WTC11 (cell line): Measurements from ENCODE around the gene SYDE2.
"Not testable (repeated sequence)": the region's sequence is repeated elsewhere in the genome, so short reads cannot be mapped to it uniquely, and the experiment has no call there.

Experiments used
- CREB1 ChIP-seq: sonication (generic); formaldehyde crosslinking; IDR thresholded peaks from 2 replicates; pipeline ENCODE4 v1.8.0; 2023; ENCODE audit warnings: mild to moderate bottlenecking, missing genetic modification reagents
- EMX1 ChIP-seq: fragments of 250-450 bp; sonication (Bioruptor Pico); IDR thresholded peaks from 2 replicates; pipeline ENCODE4 v1.8.0; 2021; ENCODE audit warnings: mild to moderate bottlenecking
- FOXP1 ChIP-seq: sonication (generic); formaldehyde crosslinking; IDR thresholded peaks from 2 replicates; pipeline ENCODE4 v1.8.0; 2022; ENCODE audit warnings: missing genetic modification reagents, mild to moderate bottlenecking, moderate library complexity, borderline replicate concordance
- NR1H2 ChIP-seq: sonication (generic); formaldehyde crosslinking; IDR thresholded peaks from 2 replicates; pipeline ENCODE4 v1.9.0; 2021; ENCODE audit warnings: mild to moderate bottlenecking, moderate library complexity, missing genetic modification reagents
- ZNF263 ChIP-seq: sonication (generic); formaldehyde crosslinking; IDR thresholded peaks from 2 replicates; pipeline ENCODE4 v1.8.1; 2022; ENCODE audit warnings: low read depth, mild to moderate bottlenecking, moderate library complexity, missing genetic modification reagents
- TF ChIP-seq, protein P1 (sequence below): fragments of 200-600 bp; IDR thresholded peaks from 2 replicates; pipeline ENCODE4 v1.8.0; 2022; ENCODE audit warnings: antibody characterized with exemption
- TF ChIP-seq, protein P2 (sequence below): sonication (generic); formaldehyde crosslinking; conservative IDR thresholded peaks from 2 replicates; pipeline ENCODE4 v1.8.1; 2022; ENCODE audit warnings: mild to moderate bottlenecking, missing genetic modification reagents

DNA sequence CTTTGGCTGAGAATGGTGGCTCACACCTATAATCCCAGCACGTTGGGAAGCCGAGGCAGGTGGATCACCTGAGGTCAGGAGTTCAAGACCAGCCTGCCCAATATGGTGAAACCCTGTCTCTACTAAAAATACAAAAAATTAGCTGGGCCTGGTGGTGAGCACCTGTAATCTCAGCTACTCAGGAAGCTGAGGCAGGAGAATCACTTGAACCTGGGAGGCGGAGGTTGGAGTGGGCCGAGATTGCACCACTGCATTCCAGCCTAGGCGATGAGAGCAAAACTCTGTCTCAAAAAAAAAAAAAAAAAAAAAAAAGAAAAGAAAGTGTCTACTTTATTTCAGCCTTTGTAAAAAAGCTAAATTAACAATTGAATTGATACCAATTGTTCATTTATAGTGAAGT lies 62.4 kb downstream of the SYDE2 start:
- TF ChIP-seq, protein P1, sequence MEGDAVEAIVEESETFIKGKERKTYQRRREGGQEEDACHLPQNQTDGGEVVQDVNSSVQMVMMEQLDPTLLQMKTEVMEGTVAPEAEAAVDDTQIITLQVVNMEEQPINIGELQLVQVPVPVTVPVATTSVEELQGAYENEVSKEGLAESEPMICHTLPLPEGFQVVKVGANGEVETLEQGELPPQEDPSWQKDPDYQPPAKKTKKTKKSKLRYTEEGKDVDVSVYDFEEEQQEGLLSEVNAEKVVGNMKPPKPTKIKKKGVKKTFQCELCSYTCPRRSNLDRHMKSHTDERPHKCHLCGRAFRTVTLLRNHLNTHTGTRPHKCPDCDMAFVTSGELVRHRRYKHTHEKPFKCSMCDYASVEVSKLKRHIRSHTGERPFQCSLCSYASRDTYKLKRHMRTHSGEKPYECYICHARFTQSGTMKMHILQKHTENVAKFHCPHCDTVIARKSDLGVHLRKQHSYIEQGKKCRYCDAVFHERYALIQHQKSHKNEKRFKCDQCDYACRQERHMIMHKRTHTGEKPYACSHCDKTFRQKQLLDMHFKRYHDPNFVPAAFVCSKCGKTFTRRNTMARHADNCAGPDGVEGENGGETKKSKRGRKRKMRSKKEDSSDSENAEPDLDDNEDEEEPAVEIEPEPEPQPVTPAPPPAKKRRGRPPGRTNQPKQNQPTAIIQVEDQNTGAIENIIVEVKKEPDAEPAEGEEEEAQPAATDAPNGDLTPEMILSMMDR = not testable (repeated sequence)
- TF ChIP-seq FOXP1; ZNF263 (CRISPR knock-in tag); EMX1; NR1H2 (CRISPR knock-in tag); CREB1 (CRISPR knock-in tag): not testable (repeated sequence)
- TF ChIP-seq, protein P2, sequence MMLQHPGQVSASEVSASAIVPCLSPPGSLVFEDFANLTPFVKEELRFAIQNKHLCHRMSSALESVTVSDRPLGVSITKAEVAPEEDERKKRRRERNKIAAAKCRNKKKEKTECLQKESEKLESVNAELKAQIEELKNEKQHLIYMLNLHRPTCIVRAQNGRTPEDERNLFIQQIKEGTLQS (CRISPR knock-in tag) = not testable (repeated sequence)
